H9 (cell line): ENCODE data around the gene ANK3. TPM values are rescaled to one million over a fixed set of nuclear protein-coding genes. Genes with fewer than 3 reads are reported as not detected.

Source experiments
- DNase-seq: peaks from one replicate; pipeline ENCODE4 v3.0.0-alpha.2; 2017
- H2AFZ ChIP-seq: one replicate; pipeline ENCODE4 v1.6.1; 2013; ENCODE audit warnings: mild to moderate bottlenecking, low read length, control low read depth, moderate library complexity
- H2AK5ac ChIP-seq: 2 replicates; pipeline ENCODE4 v1.6.1; 2013; ENCODE audit warnings: low read length, control low read depth, mixed read lengths; ENCODE audit not compliant: insufficient read length
- H2BK120ac ChIP-seq: one replicate; pipeline ENCODE4 v1.6.1; 2013; ENCODE audit warnings: low read depth, mild to moderate bottlenecking, low read length, control low read depth, inconsistent platforms; ENCODE audit not compliant: poor library complexity, severe bottlenecking
- H2BK12ac ChIP-seq: 2 replicates; pipeline ENCODE4 v1.6.1; 2013; ENCODE audit warnings: low read length, control low read depth, mixed read lengths, low read depth; ENCODE audit not compliant: insufficient read length
- H2BK15ac ChIP-seq: 2 replicates; pipeline ENCODE4 v1.6.1; 2013; ENCODE audit warnings: low read depth, low read length, control low read depth
- H2BK20ac ChIP-seq: one replicate; pipeline ENCODE4 v1.6.1; 2013; ENCODE audit warnings: low read depth, mild to moderate bottlenecking, low read length, control low read depth, inconsistent platforms; ENCODE audit not compliant: poor library complexity, severe bottlenecking
- H2BK5ac ChIP-seq: 2 replicates; pipeline ENCODE4 v1.6.1; 2013; ENCODE audit warnings: low read length, control low read depth, mixed read lengths; ENCODE audit not compliant: insufficient read length
- H3K14ac ChIP-seq: 2 replicates; pipeline ENCODE4 v1.6.1; 2013; ENCODE audit warnings: low read length, control low read depth; ENCODE audit not compliant: insufficient read depth
- H3K18ac ChIP-seq: 2 replicates; pipeline ENCODE4 v1.6.1; 2013; ENCODE audit warnings: low read depth, mild to moderate bottlenecking, mixed read lengths, low read length, control low read depth; ENCODE audit not compliant: insufficient read length
- H3K23ac ChIP-seq: 2 replicates; pipeline ENCODE4 v1.6.1; 2013; ENCODE audit warnings: low read length, control low read depth, mixed read lengths, low read depth; ENCODE audit not compliant: insufficient read length
- H3K23me2 ChIP-seq: 2 replicates; pipeline ENCODE4 v1.6.1; 2013; ENCODE audit warnings: low read depth, mild to moderate bottlenecking, mixed read lengths, low read length, control low read depth; ENCODE audit not compliant: insufficient read length, poor library complexity, severe bottlenecking
- H3K27ac ChIP-seq: 2 replicates; pipeline ENCODE4 v1.5.1; 2013; ENCODE audit warnings: low read length, control low read depth, mixed read lengths, low read depth; ENCODE audit not compliant: insufficient read length
- H3K27me3 ChIP-seq: 2 replicates; pipeline ENCODE4 v1.6.1; 2013; ENCODE audit warnings: low read length, control low read depth, inconsistent platforms; ENCODE audit not compliant: insufficient read depth
- H3K4ac ChIP-seq: 2 replicates; pipeline ENCODE4 v1.6.1; 2013; ENCODE audit warnings: low read depth, mild to moderate bottlenecking, control low read depth, inconsistent platforms, low read length, moderate library complexity
- H3K4me1 ChIP-seq: 2 replicates; pipeline ENCODE4 v1.6.1; 2013; ENCODE audit warnings: low read length, control low read depth, inconsistent platforms; ENCODE audit not compliant: insufficient read depth
- H3K4me2 ChIP-seq: 2 replicates; pipeline ENCODE4 v1.6.1; 2013; ENCODE audit warnings: low read length, control low read depth, mixed read lengths; ENCODE audit not compliant: insufficient read length, insufficient read depth
- H3K56ac ChIP-seq: 2 replicates; pipeline ENCODE4 v1.6.1; 2013; ENCODE audit warnings: low read depth, mild to moderate bottlenecking, mixed read lengths, low read length, control low read depth; ENCODE audit not compliant: insufficient read length
- H3K79me1 ChIP-seq: 2 replicates; pipeline ENCODE4 v1.6.1; 2013; ENCODE audit warnings: low read depth, mild to moderate bottlenecking, moderate library complexity, low read length, control low read depth, inconsistent platforms; ENCODE audit not compliant: insufficient read depth, poor library complexity, severe bottlenecking
- H3K79me2 ChIP-seq: 2 replicates; pipeline ENCODE4 v1.6.1; 2013; ENCODE audit warnings: low read length, control low read depth, inconsistent platforms; ENCODE audit not compliant: insufficient read depth
- H3K9ac ChIP-seq: 2 replicates; pipeline ENCODE4 v1.6.1; 2013; ENCODE audit warnings: low read length, control low read depth, mixed read lengths; ENCODE audit not compliant: insufficient read length; ENCODE audit errors: extremely low read depth
- H3K9me3 ChIP-seq: one replicate; pipeline ENCODE4 v1.6.1; 2013; ENCODE audit warnings: low read depth, low read length, inconsistent platforms; ENCODE audit not compliant: control insufficient read depth
- H3T11ph ChIP-seq: one replicate; pipeline ENCODE4 v1.6.1; 2013; ENCODE audit warnings: mild to moderate bottlenecking, low read length, control low read depth, inconsistent platforms
- H4K20me1 ChIP-seq: one replicate; pipeline ENCODE4 v1.6.1; 2013; ENCODE audit not compliant: control insufficient read depth, insufficient read length, insufficient read depth
- H4K5ac ChIP-seq: 2 replicates; pipeline ENCODE4 v1.6.1; 2013; ENCODE audit warnings: low read depth, mild to moderate bottlenecking, mixed read lengths, low read length, control low read depth; ENCODE audit not compliant: insufficient read length
- H4K8ac ChIP-seq: replicated peaks from 2 replicates; pipeline ENCODE4 v1.6.1; 2013; ENCODE audit warnings: low read length, control low read depth, mixed read lengths, low read depth; ENCODE audit not compliant: insufficient read length
- H4K91ac ChIP-seq: 2 replicates; pipeline ENCODE4 v1.6.1; 2013; ENCODE audit warnings: low read depth, mild to moderate bottlenecking, moderate library complexity, mixed read lengths, low read length, control low read depth; ENCODE audit not compliant: insufficient read length
- H3K27ac Mint-ChIP-seq, 3 experiments: 2 replicates in 2 of 3; 3 replicates in 1 of 3; pipeline ENCODE4 v1.8.0; 2020 to 2021; ENCODE audit warnings: mixed read lengths in 3 of 3, mild to moderate bottlenecking in 1 of 3, moderate library complexity in 1 of 3
- H3K27me3 Mint-ChIP-seq: 2 replicates; pipeline ENCODE4 v1.8.0; 2021; ENCODE audit warnings: low read depth, mild to moderate bottlenecking, moderate library complexity, mixed read lengths
- H3K36me3 Mint-ChIP-seq, 3 experiments: 2 replicates in 2 of 3; 3 replicates in 1 of 3; pipeline ENCODE4 v1.8.0; 2020 to 2021; ENCODE audit warnings: low read depth in 3 of 3, mixed read lengths in 3 of 3; ENCODE audit not compliant: insufficient read depth in 1 of 3
- H3K4me1 Mint-ChIP-seq, 2 experiments: 2 replicates each; pipeline ENCODE4 v1.8.0; 2020; ENCODE audit warnings: mixed read lengths in 2 of 2
- H3K4me3 Mint-ChIP-seq, 2 experiments: 2 replicates in 1 of 2; 3 replicates in 1 of 2; pipeline ENCODE4 v1.8.0; 2020 to 2021; ENCODE audit warnings: mild to moderate bottlenecking in 2 of 2, mixed read lengths in 2 of 2, moderate library complexity in 1 of 2
- H3K9me3 Mint-ChIP-seq, 2 experiments: 2 replicates in 1 of 2; 3 replicates in 1 of 2; pipeline ENCODE4 v1.8.0; 2020; ENCODE audit warnings: mild to moderate bottlenecking in 2 of 2, mixed read lengths in 2 of 2, moderate library complexity in 1 of 2
- WGBS: extraction: QIAGEN DNeasy Blood & Tissue Kit; methylation state at CpG from one replicate; pipeline ENCODE4 v1.1.7; 2013; ENCODE audit warnings: missing lambda C conversion rate, low lambda C conversion rate, mixed read lengths; ENCODE audit not compliant: insufficient read length; ENCODE audit errors: extremely low coverage; 5-methylcytosine and 5-hydroxymethylcytosine counted together
- total RNA-seq: library from RNA; stranded (reverse); gene quantifications from 2 replicates; pipeline ENCODE4 v1.2.1, GENCODE V29; 2021
- TF ChIP-seq, protein P1 (sequence below): fragments of 200-600 bp; sonication (generic); conservative IDR thresholded peaks from 3 replicates; pipeline ENCODE4 v1.8.0; 2021; ENCODE audit warnings: antibody characterized with exemption, mild to moderate bottlenecking

Gene ANK3
- total RNA-seq, 1 experiment from 2014 or later: 59.6 TPM

DNA sequence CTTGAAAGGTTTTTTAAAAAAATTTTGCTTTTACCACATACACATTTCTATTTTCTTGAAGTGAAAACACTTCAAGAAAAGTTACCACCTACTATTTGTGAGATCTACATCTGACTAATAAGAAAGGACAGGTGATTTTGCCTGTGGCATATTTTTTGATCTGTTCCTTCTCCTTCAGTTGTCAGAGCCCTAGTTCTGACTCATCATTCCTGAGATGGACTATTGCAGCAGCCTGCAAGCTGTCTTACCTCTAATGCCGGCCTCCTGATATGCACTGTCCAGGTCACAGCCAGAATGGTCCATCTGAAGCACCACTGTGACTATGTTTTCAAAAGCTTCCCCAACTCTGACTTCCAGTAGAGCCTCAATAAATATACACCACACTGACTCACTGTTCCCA lies 28.2 kb upstream of the ANK3 start:
- no peaks in the 10 kb centered on the region for H3K9me3 ChIP-seq
- H2BK12ac ChIP-seq: no peak overlapping the region
- H3K4me1 ChIP-seq: peaks cover 2% of the 10 kb centered on the region; the same call in 1 of the 2 replicates
- H2BK20ac ChIP-seq: no peak overlapping the region
- no peak overlapping the region for H3K18ac ChIP-seq
- no peaks in the 10 kb centered on the region; a peak in 1 of 7 replicates for H3K36me3 Mint-ChIP-seq
- WGBS: no CpG with 5 or more reads among the region's 1 CpG
- H3K4me3 Mint-ChIP-seq: no peak overlapping the region
- H3K56ac ChIP-seq: no peak overlapping the region
- H2BK15ac ChIP-seq: no peak overlapping the region
- no peak overlapping the region for H4K5ac ChIP-seq
- no peak overlapping the region for H4K91ac ChIP-seq
- H3T11ph ChIP-seq: no peak overlapping the region
- H3K23ac ChIP-seq: no peak overlapping the region
- H3K4me2 ChIP-seq: no peak overlapping the region
- TF ChIP-seq, protein P1, sequence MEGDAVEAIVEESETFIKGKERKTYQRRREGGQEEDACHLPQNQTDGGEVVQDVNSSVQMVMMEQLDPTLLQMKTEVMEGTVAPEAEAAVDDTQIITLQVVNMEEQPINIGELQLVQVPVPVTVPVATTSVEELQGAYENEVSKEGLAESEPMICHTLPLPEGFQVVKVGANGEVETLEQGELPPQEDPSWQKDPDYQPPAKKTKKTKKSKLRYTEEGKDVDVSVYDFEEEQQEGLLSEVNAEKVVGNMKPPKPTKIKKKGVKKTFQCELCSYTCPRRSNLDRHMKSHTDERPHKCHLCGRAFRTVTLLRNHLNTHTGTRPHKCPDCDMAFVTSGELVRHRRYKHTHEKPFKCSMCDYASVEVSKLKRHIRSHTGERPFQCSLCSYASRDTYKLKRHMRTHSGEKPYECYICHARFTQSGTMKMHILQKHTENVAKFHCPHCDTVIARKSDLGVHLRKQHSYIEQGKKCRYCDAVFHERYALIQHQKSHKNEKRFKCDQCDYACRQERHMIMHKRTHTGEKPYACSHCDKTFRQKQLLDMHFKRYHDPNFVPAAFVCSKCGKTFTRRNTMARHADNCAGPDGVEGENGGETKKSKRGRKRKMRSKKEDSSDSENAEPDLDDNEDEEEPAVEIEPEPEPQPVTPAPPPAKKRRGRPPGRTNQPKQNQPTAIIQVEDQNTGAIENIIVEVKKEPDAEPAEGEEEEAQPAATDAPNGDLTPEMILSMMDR: no peak
- H4K20me1 ChIP-seq: no peaks in the 10 kb centered on the region
- H3K27me3 Mint-ChIP-seq: peaks cover 54% of the 10 kb centered on the region
- H3K27ac ChIP-seq: no peak overlapping the region
- peaks cover 16 to 19% of the 10 kb centered on the region in 2 experiments for H3K4me1 Mint-ChIP-seq
- no peak for DNase-seq
- no peak overlapping the region for H3K14ac ChIP-seq
- H3K79me2 ChIP-seq: no peaks in the 10 kb centered on the region
- no peak overlapping the region for H2AK5ac ChIP-seq
- peaks cover 13% of the 10 kb centered on the region; the same call in 1 of the 2 replicates for H3K27me3 ChIP-seq
- H3K9ac ChIP-seq: no peak overlapping the region
- no peaks in the 10 kb centered on the region for H3K79me1 ChIP-seq
- no peak overlapping the region for H4K8ac ChIP-seq
- H2AFZ ChIP-seq: no peak overlapping the region
- no peak overlapping the region for H3K27ac Mint-ChIP-seq
- no peaks in the 10 kb centered on the region for H3K23me2 ChIP-seq
- H3K4ac ChIP-seq: no peak overlapping the region
- no peak overlapping the region for H2BK120ac ChIP-seq
- no peaks in the 10 kb centered on the region for H3K9me3 Mint-ChIP-seq
- H2BK5ac ChIP-seq: no peak overlapping the region
